GM18870 (cell line): ENCODE data around the gene GRAP.

Experiments
- ATAC-seq: cut with Tn5 transposase; IDR thresholded peaks from one replicate; pipeline ENCODE4 v1.9.1; 2021; ENCODE audit warnings: moderate library complexity; ENCODE audit not compliant: unreplicated experiment

The GRAP gene

GRCh38 chr17:18986541-18987229 is 60.1 kb downstream of the GRAP start:
- no peak for ATAC-seq

GRCh38 chr17:18985475-18985874 is 61.3 kb downstream of the GRAP start:
- no peak for ATAC-seq

GRCh38 chr17:18984273-18985114 is 62.3 kb downstream of the GRAP start:
- ATAC-seq: no peak

- ATAC-seq: no peak
Observed at GRCh38 chr17:18981642-18982424, 64.9 kb downstream of the GRAP start.

- no peak for ATAC-seq
Observed at GRCh38 chr17:18981335-18981641, 65.5 kb downstream of the GRAP start.

GRCh38 chr17:18980682-18981334 is 65.9 kb downstream of the GRAP start:
- no peak for ATAC-seq

DNA sequence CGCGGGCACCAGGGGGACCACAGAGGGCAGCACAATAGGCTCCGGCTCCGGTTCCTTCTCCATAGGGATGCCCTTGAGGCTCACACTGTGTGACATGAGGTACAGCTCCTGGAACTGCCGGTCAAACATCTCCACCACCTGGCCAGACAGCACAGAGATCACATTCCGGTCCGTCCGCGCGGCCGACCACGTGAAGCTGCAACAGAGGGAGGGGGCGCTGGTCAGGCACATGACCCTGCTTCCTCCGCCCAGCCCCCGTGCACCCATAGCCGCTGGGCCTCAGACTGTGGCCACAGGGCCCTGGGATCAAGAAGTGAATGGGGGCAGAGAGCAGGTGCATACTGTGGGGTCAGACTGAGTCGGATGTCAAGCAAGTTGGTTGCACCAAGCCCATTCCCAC is 68.1 kb downstream of the GRAP start:
- ATAC-seq: no peak

DNA sequence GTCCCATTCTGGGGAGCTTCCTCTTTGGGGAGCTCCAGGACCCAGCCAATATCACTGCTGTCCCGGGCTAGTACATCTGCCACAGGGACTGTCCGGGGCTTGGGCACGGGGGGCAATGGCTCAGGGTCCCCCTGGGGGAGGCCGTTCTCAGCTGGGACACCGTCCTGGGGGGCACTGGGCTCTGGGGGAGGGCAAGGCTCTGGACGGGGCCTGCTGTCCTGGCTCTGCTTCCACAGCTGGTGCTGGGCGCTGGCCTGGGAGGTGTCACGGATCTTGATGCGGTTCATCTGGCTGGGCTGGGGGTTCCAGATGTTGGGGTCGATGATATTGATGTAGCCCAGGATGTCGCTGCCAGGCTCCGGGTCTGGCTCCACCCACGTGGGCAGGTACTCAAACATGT is 68.7 kb downstream of the GRAP start:
- no peak for ATAC-seq

GRCh38 chr17:18977646-18978045 is 69.1 kb downstream of the GRAP start:
- ATAC-seq: no peak

GRCh38 chr17:18977021-18977420 is 69.7 kb downstream of the GRAP start:
- no peak for ATAC-seq

DNA sequence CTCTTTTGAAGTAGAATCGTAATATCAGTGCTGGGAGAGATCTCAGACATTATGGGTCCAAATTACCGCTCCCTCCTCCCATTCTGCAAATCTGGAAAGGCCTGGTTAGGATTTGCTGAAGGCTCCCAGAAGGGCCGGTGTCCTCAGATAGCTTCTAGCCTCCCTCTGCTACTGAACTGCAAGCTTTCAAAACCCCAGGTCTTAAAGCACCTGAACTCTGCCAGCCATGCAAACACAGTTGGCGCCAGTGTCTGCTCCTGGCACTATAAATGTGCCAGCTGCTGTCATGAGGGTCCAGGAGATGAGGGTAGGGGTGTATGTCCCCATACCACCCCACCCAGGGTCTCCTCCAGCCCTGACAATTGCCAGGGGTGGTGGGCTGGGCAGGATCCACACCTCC is 70.6 kb downstream of the GRAP start:
- ATAC-seq: no peak

DNA sequence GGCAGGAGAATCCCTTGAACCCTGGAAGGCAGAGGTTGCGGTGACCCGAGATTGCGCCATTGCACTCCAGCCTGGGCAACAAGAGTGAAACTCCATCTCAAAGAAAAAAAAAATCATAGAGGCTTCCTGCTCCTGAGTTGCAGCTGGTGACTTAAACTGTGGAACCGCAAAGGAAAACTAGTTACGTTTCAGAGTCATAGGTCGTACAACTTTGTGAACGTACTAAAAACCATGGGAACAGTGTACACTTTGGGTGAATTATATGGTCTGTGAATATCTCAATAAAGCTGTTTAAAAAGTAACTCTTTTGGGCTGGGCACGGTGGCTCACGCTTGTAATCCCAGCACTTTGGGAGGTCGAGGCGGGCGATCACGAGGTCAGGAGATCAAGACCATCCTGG is 71.2 kb downstream of the GRAP start:
- ATAC-seq: no peak

DNA sequence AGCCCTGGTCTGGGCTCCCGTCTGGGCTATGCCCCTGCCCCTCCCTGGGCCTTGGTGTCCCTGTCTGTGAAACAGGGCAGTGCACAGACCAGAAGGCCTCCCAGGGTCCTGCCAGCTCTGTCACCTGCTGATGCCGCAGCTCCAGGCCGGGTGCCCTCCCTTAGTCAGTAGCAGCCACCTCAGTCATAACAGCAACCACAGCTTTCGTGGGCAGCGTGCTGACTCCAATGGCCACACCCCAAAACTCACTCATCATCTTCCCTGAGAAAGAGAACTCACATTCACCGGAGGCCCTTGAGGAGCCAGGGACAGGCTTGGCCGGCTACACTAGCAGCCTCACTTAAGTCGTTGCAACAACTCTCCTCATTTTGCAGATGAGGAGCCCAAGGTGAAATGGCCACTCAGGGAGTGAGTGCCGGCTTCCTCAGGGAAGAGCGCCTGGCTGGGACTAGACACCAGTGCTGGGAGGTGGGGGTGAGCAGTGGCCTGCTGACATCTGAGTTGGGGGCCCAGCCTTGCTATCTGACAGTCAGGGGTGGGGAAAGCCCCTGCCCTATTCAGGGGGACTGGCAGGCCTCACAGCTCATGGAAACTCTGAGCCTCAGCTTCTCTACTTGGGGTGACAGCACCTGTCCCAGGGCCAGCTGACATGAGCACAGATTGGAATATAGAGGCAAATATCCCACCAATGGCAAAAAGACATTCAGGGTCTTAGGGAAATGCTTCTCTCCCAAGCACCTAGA is 72.2 kb downstream of the GRAP start:
- ATAC-seq: no peak

- no peak for ATAC-seq
Observed at GRCh38 chr17:18971801-18972200, 75.0 kb downstream of the GRAP start.
